ENCODE results near the gene ACTG1.

Gene ACTG1

DNA sequence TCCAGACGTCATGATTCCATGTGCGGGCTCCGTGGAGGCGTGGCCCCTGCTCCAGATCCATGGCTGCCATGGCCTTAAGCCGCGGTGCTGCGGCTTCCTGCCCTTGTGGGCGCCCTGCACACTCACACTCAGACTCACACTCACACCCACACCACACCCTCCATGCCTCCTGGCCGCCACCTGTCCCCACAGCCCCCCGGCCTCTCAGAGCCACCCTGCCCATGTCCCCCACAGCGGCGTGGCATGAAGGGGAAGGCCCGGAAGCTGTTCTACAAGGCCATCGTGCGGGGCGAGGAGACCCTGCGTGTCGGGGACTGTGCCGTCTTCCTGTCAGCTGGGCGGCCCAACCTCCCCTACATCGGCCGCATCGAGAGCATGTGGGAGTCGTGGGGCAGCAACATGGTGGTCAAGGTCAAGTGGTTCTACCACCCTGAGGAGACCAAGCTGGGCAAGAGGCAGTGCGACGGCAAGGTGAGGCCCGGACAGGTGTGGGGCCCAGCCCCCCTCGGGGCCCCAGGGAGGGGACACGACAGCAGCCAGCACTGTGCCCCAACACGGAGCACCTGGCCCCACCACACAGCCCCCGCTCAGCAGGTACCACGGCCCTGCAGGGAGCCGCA lies 50.0 kb downstream of the ACTG1 start:
- no peak for DNase-seq (ENCODE audit: low spot score)

GRCh38 chr17:81461607-81462500 lies 50.7 kb downstream of the ACTG1 start:
- no peak for DNase-seq (ENCODE audit: low spot score)

DNA sequence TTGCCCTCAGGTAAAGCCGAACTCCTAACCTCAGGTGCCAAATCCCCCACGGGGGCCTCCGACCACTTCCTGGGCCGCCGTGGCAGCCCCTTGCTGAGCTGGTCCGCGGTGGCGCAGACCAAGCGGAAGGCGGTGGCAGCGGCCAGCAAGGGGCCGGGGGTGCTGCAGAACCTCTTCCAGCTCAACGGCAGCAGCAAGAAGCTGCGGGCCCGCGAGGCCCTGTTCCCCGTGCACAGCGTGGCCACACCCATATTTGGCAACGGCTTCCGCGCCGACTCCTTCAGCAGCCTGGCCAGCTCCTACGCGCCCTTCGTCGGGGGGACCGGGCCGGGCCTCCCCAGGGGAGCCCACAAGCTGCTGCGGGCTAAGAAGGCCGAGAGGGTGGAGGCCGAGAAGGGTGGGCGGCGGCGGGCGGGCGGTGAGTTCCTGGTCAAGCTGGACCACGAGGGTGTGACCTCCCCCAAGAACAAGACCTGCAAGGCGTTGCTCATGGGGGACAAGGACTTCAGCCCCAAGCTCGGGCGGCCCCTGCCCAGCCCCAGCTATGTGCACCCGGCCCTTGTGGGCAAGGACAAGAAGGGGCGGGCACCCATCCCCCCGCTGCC lies 51.6 kb downstream of the ACTG1 start:
- DNase-seq (ENCODE audit: low spot score) = no peak
